Lower leg skin (tissue), 3 donors: Measurements from ENCODE around the gene PGM1.

Experiments used
- CTCF ChIP-seq, 3 donors: fragments of 450-650 bp; IDR thresholded peaks; one replicate each; pipeline ENCODE4 v1.5.1; 2016; ENCODE audit warnings: antibody characterized with exemption in 3 of 3, mild to moderate bottlenecking in 3 of 3, moderate library complexity in 2 of 3
- POLR2A ChIP-seq, 2 donors: fragments of 450-650 bp; IDR thresholded peaks; one replicate each; pipeline ENCODE4 v1.6.1; 2016 to 2017; ENCODE audit warnings: antibody characterized with exemption in 2 of 2, mild to moderate bottlenecking in 1 of 2, moderate library complexity in 1 of 2

GRCh38 chr1:63679589-63679988 lies 86.4 kb downstream of the PGM1 start:
- no peak for TF ChIP-seq CTCF (IDR thresholded peaks at IDR 0.05)
- no peak for TF ChIP-seq POLR2A (IDR thresholded peaks at IDR 0.05)
